Right kidney (tissue), 1 donor: ENCODE data around the gene DICER1.

Source experiments
- DNase-seq: peaks from one replicate; pipeline ENCODE4 v3.0.0-alpha.2; 2016

Gene DICER1

GRCh38 chr14:95123891-95124579, 33.3 kb downstream of the DICER1 start:
- no peak for DNase-seq

DNA sequence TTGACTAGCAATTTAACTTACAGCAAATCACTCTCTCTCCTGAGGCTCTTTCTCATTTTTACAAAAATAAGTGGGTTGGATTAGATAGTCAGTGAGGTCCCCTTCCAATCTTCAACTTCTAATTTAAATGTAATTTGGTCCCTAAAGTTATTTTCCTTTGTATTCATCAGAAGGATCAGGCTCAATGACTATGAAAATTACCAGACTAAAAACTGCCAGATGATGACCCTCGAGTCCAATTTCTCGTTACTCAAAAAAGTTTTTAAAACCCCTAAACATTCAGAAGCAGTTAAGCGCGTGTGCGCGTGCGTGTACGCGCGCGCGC, 34.7 kb downstream of the DICER1 start:
- DNase-seq: no peak

DNA sequence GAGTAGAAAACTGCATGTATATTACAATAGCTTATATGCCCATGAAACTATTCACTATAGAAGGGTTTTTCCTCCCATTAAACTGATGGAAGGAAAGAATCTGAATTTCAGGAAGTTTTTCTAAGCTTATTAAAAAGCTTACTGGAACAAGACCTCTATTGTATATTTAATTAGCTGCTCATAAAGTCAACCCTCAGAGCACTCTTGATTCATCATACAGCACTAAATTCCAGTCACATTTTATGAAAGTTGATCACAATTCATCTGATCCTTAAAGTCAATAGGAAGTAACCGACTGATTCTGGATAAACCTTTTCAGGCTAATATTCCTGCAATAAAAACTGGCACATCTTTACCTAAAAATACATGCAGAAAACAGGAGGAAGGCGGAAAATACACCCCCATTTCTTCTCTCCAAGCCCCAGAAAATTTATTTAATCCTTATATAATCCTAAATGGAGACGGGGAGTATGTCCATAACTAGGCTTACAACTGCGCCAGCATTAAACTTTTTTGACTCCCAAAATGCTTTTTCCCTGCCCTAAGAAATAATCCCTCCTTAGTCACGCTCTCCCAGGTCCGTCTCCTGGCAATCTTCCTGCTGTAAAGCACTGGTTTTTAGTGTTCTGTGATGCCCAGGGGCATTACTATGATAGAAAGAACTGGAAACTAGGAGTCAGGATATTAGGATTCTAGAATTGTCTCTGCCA, 35.3 kb downstream of the DICER1 start:
- DNase-seq: no peak

DNA sequence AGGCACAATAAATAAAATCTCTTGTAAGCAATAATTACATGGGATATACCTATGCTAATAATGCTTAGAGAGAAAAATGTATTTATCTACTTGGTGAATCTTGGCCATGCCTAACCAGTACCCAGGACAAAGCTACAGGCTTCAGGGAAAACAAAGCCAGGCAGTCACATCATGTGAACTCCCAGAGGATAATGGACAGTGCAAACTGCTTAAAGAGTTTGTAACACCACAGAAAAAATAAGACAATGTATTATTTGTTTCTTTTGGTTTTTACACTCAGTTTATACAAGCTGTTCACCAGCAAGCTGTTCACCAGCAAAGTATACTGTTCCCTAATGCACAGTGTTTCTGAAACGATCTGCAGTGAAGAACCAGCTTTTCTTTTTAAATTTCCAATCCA, 38.0 kb downstream of the DICER1 start:
- no peak for DNase-seq

DNA sequence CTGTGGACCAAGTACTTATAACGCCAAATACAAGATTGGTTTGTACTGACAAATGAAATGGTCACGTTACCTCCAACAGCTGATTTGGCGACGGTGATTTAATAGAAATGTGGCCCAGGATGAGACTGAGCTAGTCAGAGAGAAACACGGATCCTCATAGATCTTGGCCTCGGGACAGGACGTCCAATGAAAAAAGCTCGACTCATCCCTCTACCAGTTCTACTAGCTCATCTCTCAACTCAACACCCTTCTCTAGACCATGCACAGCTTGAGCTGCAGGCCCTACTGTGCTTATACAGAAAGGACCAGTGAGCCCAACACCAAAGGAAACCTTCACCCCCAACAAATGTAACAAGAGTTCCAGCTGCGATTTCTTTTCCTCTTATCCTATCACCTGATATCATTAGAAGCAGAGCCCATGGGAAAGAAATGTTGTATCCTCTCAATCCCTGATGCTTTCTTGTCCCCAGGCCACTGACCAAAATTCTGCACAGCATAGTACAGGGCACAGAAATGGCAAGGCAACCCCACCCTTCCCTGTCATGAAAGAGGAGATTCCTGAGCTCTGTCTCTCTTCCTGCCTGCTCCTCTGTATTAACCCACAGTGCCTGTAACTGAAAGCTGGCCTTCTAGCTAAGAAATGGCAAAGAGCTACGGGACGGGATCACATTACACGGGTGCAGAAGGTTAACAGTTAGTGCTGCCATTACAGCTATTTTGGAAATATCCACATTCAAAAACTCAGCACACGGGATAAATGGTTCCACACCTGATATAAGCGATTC, 39.2 kb downstream of the DICER1 start:
- DNase-seq: no peak

DNA sequence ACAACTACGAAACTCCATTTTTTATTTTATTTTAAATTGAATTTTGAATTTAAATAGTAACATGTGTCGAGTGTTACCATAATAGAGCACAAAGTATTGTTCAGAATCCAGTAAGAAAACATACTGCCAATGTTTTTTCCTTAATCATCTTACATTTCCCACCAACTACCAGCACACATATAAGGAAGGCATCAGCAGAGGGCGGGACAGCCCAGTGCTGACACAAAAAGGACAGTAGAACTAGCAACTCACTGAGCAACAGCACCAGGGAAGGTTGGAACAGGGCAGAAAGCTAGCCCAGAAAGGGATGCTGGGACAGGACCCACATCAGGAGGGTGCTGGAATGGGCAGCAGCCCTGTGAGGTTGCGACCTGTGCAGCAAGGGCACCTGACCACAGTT, 43.9 kb downstream of the DICER1 start:
- DNase-seq: no peak

- DNase-seq: no peak
Measured at GRCh38 chr14:95111507-95112164, 45.7 kb downstream of the DICER1 start.

- no peak for DNase-seq
Measured at GRCh38 chr14:95110178-95110577, 47.2 kb downstream of the DICER1 start.

GRCh38 chr14:95107711-95108110, 49.6 kb downstream of the DICER1 start:
- no peak for DNase-seq

GRCh38 chr14:95106971-95107370, 50.4 kb downstream of the DICER1 start:
- DNase-seq: no peak

- no peak for DNase-seq
Measured at GRCh38 chr14:95104911-95105310, 52.4 kb downstream of the DICER1 start.

DNA sequence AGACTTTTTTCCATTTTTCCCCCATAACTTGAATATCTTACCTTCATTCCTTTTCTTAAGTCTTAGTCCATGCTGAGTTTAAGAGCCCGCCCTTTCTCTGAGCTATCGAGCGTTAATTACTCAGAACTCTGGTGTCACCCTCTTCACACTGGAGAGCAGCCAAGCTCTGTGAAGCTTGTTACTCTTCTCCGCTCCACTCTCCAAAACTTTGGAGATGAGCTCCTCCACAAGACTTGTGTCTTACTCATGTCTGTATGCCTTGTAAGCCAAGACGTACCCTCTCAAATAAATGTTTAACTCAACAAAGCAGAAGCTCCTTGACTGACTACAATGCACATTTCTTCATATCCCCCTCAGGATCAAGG, 54.7 kb downstream of the DICER1 start:
- DNase-seq: no peak

DNA sequence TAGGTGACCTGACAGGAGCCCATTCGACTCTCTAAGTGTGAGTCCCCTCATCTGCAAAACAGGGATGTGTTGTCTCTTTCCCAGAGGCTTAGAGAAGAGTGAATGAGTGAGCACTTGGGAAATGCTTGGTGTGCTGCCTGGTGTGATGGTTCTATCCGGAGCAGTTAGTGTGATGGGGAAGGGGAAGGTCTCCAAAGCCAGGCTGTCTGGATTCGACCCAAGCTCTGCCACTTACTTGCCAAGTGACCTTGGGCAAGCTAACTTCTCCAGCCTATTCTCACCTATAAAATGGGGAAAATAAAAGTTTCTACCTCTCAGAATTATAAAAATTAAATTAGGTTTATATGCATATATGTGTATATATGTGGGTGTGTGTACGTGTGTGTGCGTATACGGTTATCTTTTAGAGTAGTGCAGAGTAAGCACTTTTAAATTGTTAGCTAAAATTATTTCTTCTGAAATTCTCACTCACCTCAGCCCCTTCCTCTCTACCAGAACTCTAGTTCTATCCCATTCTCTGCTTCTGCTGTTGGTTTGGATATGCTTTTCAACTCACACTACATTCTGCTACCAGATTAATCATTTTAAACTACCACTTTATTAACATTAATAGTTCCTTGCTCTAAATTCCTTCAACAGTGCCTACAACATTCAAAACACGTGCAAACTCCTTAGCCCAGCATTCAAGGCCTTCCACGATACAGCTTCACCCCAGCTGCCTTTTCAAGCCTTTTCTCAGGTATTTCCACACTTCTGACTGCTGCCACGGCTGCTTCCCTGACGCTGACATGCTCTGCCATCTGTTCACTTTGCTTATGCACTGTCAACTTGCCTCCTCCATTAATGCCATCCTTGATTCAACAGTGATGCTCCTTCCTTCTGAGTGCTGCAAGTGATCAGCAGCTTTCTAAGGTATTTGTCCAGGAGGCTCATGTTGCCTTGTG, 55.3 kb downstream of the DICER1 start:
- no peak for DNase-seq

- no peak for DNase-seq
Measured at GRCh38 chr14:95098984-95099599, 58.2 kb downstream of the DICER1 start.

DNA sequence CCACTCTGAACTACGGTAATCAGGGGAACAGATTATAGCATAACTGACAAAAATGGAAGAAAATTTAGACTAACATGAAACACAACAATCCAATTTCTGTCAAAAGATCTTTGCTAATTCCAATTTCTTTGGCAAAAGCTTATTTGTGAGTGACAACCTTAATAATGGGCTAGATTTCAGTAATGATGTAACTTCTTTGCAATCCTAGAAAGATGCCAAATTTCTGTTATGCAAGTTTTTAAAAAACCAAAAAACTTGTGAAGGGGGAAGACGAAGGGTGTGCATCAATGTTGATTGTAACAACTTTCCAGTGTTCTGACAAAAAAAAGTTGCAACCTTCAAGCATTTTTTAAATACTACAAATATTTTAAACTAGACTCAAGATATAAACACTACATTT, 59.9 kb downstream of the DICER1 start:
- no peak for DNase-seq

- no peak for DNase-seq
Measured at GRCh38 chr14:95096476-95096875, 60.9 kb downstream of the DICER1 start.

DNA sequence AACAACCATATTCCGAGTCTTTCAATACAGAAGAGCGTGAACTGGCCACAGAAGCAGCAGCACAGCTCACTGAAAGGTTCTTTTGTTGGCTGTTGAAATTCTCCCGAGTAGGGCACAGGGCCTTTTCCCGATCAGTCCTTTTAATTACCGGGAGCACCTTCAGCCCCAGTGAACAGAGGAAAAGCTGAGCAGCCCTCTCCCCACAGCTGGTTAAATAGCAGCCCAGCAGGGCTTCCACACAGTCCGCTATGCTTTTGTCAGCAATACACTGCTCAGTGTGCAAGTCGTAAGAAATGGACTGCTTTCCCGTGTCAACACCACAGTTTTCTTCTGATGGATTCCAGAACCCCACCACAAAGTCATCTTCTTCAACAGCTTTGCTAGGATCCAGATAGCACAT, 61.3 kb downstream of the DICER1 start:
- no peak for DNase-seq

- DNase-seq: no peak
Measured at GRCh38 chr14:95092723-95093122, 64.6 kb downstream of the DICER1 start.

DNA sequence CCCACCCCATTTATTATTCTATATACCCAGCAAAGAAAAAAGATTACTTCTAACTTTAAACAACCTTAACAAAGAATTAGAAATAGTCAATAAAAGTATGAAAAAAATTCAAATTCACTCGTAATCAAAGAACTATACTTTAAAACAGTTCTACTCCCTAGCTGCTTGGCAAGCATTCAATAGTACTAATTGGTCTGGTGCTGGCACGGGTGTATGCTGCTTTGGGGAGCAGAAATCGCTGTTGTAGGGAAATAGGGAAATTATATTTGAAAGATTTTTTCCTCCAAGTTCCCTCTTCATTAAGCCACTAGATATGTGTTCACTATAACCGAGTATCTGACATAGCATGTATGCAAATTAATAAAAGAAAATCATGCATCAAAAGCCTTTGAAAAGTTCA, 65.7 kb downstream of the DICER1 start:
- DNase-seq: no peak

DNA sequence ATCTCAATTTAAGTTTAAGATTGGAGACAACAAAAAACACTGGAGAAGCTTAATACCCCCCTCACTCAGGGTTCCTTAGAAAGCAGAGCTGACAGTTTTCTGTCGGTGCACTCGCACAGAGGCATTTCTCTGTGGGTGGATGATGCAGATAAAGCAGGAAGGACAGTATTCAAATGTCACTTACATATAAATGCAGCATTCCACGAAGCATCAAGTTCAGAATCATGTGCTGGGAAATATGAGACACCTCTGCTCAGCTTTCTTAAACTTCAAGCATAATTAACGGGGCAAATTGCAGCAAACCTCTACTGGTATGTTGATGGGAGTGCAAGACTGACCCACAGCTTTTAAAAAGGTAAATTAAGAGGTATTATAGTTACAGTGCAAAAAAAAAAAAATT, 68.7 kb downstream of the DICER1 start:
- no peak for DNase-seq

- DNase-seq: no peak
Measured at GRCh38 chr14:95087619-95088018, 69.7 kb downstream of the DICER1 start.

DNA sequence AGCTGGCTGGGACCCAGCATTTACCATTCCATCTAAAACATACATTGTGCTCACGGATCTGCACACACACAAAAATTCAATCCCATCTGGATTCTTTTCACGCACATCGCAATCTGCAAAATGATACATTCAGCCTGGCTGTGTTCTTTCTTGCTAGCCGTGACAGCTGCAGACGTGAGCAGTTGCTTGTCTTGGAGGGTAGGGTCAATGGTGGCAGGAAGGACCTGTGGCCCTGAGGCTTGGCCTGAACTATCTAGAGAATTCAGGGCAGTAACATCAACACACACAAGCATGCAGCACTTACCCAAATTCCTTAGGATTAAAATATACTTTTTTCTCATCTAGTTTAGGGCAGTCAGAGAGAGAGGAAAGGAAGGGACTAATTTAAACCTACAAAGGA, 72.0 kb downstream of the DICER1 start:
- no peak for DNase-seq
